Measurements from ENCODE around the gene WSCD1. TPM values are rescaled to one million over a fixed set of nuclear protein-coding genes. Genes with fewer than 3 reads are reported as not detected.

WSCD1 gene
- polyA plus RNA-seq, 1 donor (not counting 4 experiments of a cell fraction or from before 2014, with no cell fraction given), result not detected

- no peaks in the 10 kb centered on the region for H4K20me1 ChIP-seq (ENCODE audit: control insufficient read depth, extremely low read depth, insufficient read depth, low read length)
- no peak overlapping the region for H3K9ac ChIP-seq (ENCODE audit: control insufficient read depth, extremely low read depth, insufficient read depth, low read length)
- H3K27me3 ChIP-seq (ENCODE audit: control insufficient read depth, extremely low read depth, insufficient read depth, low read length), result no peaks in the 10 kb centered on the region
- TF ChIP-seq CTCF (optimal IDR thresholded peaks at IDR 0.05 in 1 of 3, IDR thresholded peaks at IDR 0.05 in 1 of 3, conservative IDR thresholded peaks at IDR 0.05 in 1 of 3; ENCODE audit: extremely low read depth in 1 of 3, insufficient read depth in 2 of 3, low read length in 3 of 3) (no peak), EZH2 (IDR thresholded peaks at IDR 0.05; ENCODE audit: low read length) (no peak)
- no peaks in the 10 kb centered on the region for H3K9me3 ChIP-seq (ENCODE audit: control insufficient read depth, low read depth, low read length)
- H2AFZ ChIP-seq (ENCODE audit: control insufficient read depth, low read length), result no peak overlapping the region
- H3K9me1 ChIP-seq (ENCODE audit: control insufficient read depth, extremely low read depth, insufficient read depth, low read length), result no peaks in the 10 kb centered on the region
- H3K79me2 ChIP-seq (ENCODE audit: control insufficient read depth, insufficient read depth, low read length), result no peaks in the 10 kb centered on the region
- H3K4me2 ChIP-seq (ENCODE audit: control insufficient read depth, extremely low read depth, insufficient read depth, low read depth, low read length), result no peak overlapping the region
- FAIRE-seq (no peak), DNase-seq (ENCODE audit: low read depth, low spot score) (no peak)
- H3K4me3 ChIP-seq (ENCODE audit: control insufficient read depth in 2 of 3, extremely low read depth in 1 of 3, insufficient read depth in 2 of 3, low read depth in 1 of 3, low read length in 3 of 3), result no peak overlapping the region
- no peaks in the 10 kb centered on the region for H3K4me1 ChIP-seq (ENCODE audit: control insufficient read depth, extremely low read depth, insufficient read depth, low read length)
- H3K27ac ChIP-seq (ENCODE audit: control insufficient read depth, insufficient read depth, low read length), result no peak overlapping the region
- H3K36me3 ChIP-seq (ENCODE audit: control insufficient read depth in 2 of 2, extremely low read depth in 1 of 2, insufficient read depth in 2 of 2, low read length in 2 of 2), result no peaks in the 10 kb centered on the region
- dilution Hi-C loops (cut with MboI; ENCODE audit: extremely low pct_ligation_motif_present, low sequenced_read_pairs), result no loop called here
Observed at GRCh38 chr17:6135996-6136395, 65.8 kb downstream of the WSCD1 start.

- Histone ChIP-seq H2AFZ (ENCODE audit: control insufficient read depth, low read length) (no peak overlapping the region), H3K27me3 (ENCODE audit: control insufficient read depth, extremely low read depth, insufficient read depth, low read length) (peaks cover 4% of the 10 kb centered on the region), H3K79me2 (ENCODE audit: control insufficient read depth, insufficient read depth, low read length) (no peaks in the 10 kb centered on the region), H3K4me1 (ENCODE audit: control insufficient read depth, extremely low read depth, insufficient read depth, low read length) (no peaks in the 10 kb centered on the region), H3K9me1 (ENCODE audit: control insufficient read depth, extremely low read depth, insufficient read depth, low read length) (no peaks in the 10 kb centered on the region), H3K9ac (ENCODE audit: control insufficient read depth, extremely low read depth, insufficient read depth, low read length) (no peak overlapping the region), H3K4me2 (ENCODE audit: control insufficient read depth, extremely low read depth, insufficient read depth, low read depth, low read length) (no peak overlapping the region), H3K4me3 (ENCODE audit: control insufficient read depth in 2 of 3, extremely low read depth in 1 of 3, insufficient read depth in 2 of 3, low read depth in 1 of 3, low read length in 3 of 3) (no peak overlapping the region), H4K20me1 (ENCODE audit: control insufficient read depth, extremely low read depth, insufficient read depth, low read length) (no peaks in the 10 kb centered on the region), H3K27ac (ENCODE audit: control insufficient read depth, insufficient read depth, low read length) (no peak overlapping the region), H3K9me3 (ENCODE audit: control insufficient read depth, low read depth, low read length) (no peaks in the 10 kb centered on the region), H3K36me3 (ENCODE audit: control insufficient read depth in 2 of 2, extremely low read depth in 1 of 2, insufficient read depth in 2 of 2, low read length in 2 of 2) (no peaks in the 10 kb centered on the region)
- FAIRE-seq (no peak), DNase-seq (ENCODE audit: low read depth, low spot score) (no peak)
- dilution Hi-C loops (cut with MboI; ENCODE audit: extremely low pct_ligation_motif_present, low sequenced_read_pairs), result no loop called here
- TF ChIP-seq CTCF (optimal IDR thresholded peaks at IDR 0.05 in 1 of 3, IDR thresholded peaks at IDR 0.05 in 1 of 3, conservative IDR thresholded peaks at IDR 0.05 in 1 of 3; ENCODE audit: extremely low read depth in 1 of 3, insufficient read depth in 2 of 3, low read length in 3 of 3) (no peak), EZH2 (IDR thresholded peaks at IDR 0.05; ENCODE audit: low read length) (no peak)
Observed at GRCh38 chr17:6137716-6138502, 67.7 kb downstream of the WSCD1 start.
